WI38 (cell line): Measurements from ENCODE around the gene WDR88.

ENCODE experiments used
- H3K4me3 ChIP-seq: 2 replicates; pipeline ENCODE4 v1.5.1; 2011; ENCODE audit warnings: low read depth, mild to moderate bottlenecking, control low read depth, low read length
- CTCF ChIP-seq: IDR thresholded peaks from 2 replicates; pipeline ENCODE4 v1.5.1; 2012; ENCODE audit warnings: low read depth, mild to moderate bottlenecking, control low read depth, low read length

Gene WDR88, protein sequence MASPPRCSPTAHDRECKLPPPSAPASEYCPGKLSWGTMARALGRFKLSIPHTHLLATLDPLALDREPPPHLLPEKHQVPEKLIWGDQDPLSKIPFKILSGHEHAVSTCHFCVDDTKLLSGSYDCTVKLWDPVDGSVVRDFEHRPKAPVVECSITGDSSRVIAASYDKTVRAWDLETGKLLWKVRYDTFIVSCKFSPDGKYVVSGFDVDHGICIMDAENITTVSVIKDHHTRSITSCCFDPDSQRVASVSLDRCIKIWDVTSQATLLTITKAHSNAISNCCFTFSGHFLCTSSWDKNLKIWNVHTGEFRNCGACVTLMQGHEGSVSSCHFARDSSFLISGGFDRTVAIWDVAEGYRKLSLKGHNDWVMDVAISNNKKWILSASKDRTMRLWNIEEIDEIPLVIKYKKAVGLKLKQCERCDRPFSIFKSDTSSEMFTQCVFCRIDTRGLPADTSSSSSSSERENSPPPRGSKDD

GRCh38 chr19:33132021-33132420 is at the start of gene WDR88:
TSS of gene WDR88 (plus strand) at chr19:33132114. CDS start at chr19:33132170, 56 bp downstream.
- no peak within 1 kb of the TSS for H3K4me3 ChIP-seq
- TF ChIP-seq CTCF = no peak

GRCh38 chr19:33085570-33086128 is 46.3 kb upstream of the WDR88 start:
- H3K4me3 ChIP-seq = no peak overlapping the region
- no peak for TF ChIP-seq CTCF

DNA sequence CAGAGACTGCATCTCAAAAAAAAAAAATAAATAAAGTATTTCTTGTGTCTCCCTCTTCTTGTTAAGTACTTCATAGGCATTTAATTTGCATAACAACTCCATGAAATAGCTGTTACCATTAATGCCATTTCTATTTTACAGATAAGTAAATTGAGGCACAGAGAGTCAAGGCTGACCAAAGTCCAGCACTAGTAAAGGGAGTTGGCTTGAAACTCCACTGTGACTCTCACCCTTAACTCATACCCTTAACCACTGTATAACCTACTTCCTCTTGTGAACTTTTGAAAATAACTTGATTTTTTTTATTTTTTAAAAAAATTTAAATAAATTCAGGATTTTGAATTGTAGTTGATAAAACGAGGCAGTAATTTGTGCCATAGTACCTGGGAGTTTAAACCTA is 45.0 kb upstream of the WDR88 start:
- no peak overlapping the region for H3K4me3 ChIP-seq
- no peak for TF ChIP-seq CTCF

- TF ChIP-seq CTCF = no peak
- no peak overlapping the region for H3K4me3 ChIP-seq
Measured at GRCh38 chr19:33089010-33089409, 42.9 kb upstream of the WDR88 start.

- H3K4me3 ChIP-seq = no peak overlapping the region
- no peak for TF ChIP-seq CTCF
Measured at GRCh38 chr19:33090179-33090578, 41.7 kb upstream of the WDR88 start.

GRCh38 chr19:33093420-33094210 is 38.3 kb upstream of the WDR88 start:
- TF ChIP-seq CTCF = no peak
- H3K4me3 ChIP-seq = no peak overlapping the region
